Vagina (tissue), 2 donors: ENCODE data around the gene FCF1. TPM values are rescaled to one million over a fixed set of nuclear protein-coding genes. Genes with fewer than 3 reads are reported as not detected.

Source experiments
- DNase-seq, 2 donors: peaks; one replicate each; pipeline ENCODE4 v3.0.0-alpha.2; 2017; ENCODE audit errors: extremely low spot score in 2 of 2
- H3K27ac ChIP-seq: fragments of 200-600 bp; sonication (generic); one replicate; pipeline ENCODE4 v1.5.1; 2019
- H3K27me3 ChIP-seq: fragments of 200-600 bp; sonication (generic); one replicate; pipeline ENCODE4 v1.5.1; 2019
- H3K36me3 ChIP-seq, 2 donors: fragments of 200-600 bp; sonication (generic); one replicate each; pipeline ENCODE4 v1.5.1; 2017 to 2019
- H3K4me1 ChIP-seq: fragments of 200-600 bp; sonication (generic); one replicate; pipeline ENCODE4 v1.5.1; 2019
- H3K4me3 ChIP-seq, 2 donors: fragments of 200-600 bp; sonication (generic); 1 replicate in 1 of 2; 2 replicates in 1 of 2; pipeline ENCODE4 v1.5.1; 2016 to 2019
- H3K9me3 ChIP-seq: fragments of 200-600 bp; sonication (generic); one replicate; pipeline ENCODE4 v1.5.1; 2019
- POLR2A ChIP-seq, 2 donors: fragments of 450-650 bp; IDR thresholded peaks; one replicate each; pipeline ENCODE4 v1.6.1; 2017; ENCODE audit warnings: antibody characterized with exemption in 2 of 2, mild to moderate bottlenecking in 2 of 2, moderate library complexity in 2 of 2
- POLR2AphosphoS5 ChIP-seq, 2 donors: sonication (generic); formaldehyde crosslinking; IDR thresholded peaks; one replicate each; pipeline ENCODE4 v1.9.0; 2017; ENCODE audit warnings: antibody characterized with exemption in 2 of 2, mild to moderate bottlenecking in 2 of 2, low read depth in 1 of 2; ENCODE audit not compliant: insufficient read depth in 1 of 2
- intact Hi-C: fragments of 100-400 bp; cut with DNase I; formaldehyde crosslinking; loops from one replicate; pipeline ENCODE4 v1.15.1; 2023
- total RNA-seq: library from RNA; depleted of rRNA; stranded (reverse); fragments of >200 nt; gene quantifications from one replicate; pipeline ENCODE4 v1.2.3, GENCODE V29; 2016
- TF ChIP-seq, protein P1 (sequence below), 3 experiments: fragments of 450-650 bp in 2 of 3; fragments of 200-600 bp in 1 of 3; sonication (generic) in 1 of 3; IDR thresholded peaks; one replicate each; pipeline ENCODE4 v1.5.1; 2017 to 2019; ENCODE audit warnings: antibody characterized with exemption in 3 of 3, mild to moderate bottlenecking in 2 of 3, moderate library complexity in 2 of 3

FCF1 gene
- total RNA-seq, 1 donor from 2014 or later, result 11.0 TPM

DNA sequence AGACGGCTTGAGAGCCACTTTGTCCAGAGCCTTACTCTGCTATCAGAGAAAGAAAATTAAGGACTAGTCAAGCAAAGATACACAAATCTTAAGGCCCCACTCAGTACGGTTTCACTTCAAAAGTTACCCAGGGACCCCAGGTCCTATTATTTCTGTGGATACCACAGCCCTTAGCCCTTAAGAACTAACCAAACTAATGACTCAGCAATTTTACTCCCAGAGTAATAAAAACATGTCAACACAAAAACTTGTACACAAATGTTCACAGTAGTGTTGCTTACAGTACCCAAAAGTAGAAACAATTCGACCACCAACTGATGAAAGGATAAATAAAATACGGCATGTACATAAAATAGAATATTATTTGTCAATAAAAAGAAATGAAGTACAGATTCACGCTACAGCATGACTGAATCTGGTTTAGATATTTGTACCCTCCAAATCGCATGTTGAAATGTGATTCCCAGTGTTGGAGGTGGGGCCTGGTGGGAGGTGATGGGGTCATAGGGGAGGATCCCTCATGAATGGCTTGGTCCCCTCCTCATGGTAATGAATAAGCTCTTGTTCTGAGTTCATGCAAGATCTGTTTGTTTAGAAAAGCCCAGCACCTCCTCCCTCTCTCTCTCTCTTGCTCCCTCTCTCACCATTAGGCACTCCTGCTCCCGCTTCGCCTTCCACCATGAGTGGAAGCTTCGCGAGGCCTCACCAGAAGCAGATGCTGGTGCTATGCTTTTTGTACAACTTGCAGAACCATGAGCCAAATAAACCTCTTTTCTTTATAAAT is 30.6 kb upstream of the FCF1 start:
- Histone ChIP-seq H3K27me3 (no peaks in the 10 kb centered on the region), H3K4me3 (no peak overlapping the region), H3K4me1 (no peaks in the 10 kb centered on the region), H3K9me3 (no peaks in the 10 kb centered on the region), H3K36me3 (peaks cover 0 to 24% of the 10 kb centered on the region in 2 donors), H3K27ac (no peak overlapping the region)
- DNase-seq, result no peak
- intact Hi-C loops, result no loop called here
- TF ChIP-seq POLR2AphosphoS5 (IDR thresholded peaks at IDR 0.05; ENCODE audit: insufficient read depth in 1 of 2, low read depth in 1 of 2), result no peak
- TF ChIP-seq POLR2A (IDR thresholded peaks at IDR 0.05), result no peak
- TF ChIP-seq, protein P1, sequence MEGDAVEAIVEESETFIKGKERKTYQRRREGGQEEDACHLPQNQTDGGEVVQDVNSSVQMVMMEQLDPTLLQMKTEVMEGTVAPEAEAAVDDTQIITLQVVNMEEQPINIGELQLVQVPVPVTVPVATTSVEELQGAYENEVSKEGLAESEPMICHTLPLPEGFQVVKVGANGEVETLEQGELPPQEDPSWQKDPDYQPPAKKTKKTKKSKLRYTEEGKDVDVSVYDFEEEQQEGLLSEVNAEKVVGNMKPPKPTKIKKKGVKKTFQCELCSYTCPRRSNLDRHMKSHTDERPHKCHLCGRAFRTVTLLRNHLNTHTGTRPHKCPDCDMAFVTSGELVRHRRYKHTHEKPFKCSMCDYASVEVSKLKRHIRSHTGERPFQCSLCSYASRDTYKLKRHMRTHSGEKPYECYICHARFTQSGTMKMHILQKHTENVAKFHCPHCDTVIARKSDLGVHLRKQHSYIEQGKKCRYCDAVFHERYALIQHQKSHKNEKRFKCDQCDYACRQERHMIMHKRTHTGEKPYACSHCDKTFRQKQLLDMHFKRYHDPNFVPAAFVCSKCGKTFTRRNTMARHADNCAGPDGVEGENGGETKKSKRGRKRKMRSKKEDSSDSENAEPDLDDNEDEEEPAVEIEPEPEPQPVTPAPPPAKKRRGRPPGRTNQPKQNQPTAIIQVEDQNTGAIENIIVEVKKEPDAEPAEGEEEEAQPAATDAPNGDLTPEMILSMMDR (IDR thresholded peaks at IDR 0.05), result no peak

- TF ChIP-seq POLR2A (IDR thresholded peaks at IDR 0.05) (no peak), POLR2AphosphoS5 (IDR thresholded peaks at IDR 0.05; ENCODE audit: insufficient read depth in 1 of 2, low read depth in 1 of 2) (no peak)
- TF ChIP-seq, protein P1 (IDR thresholded peaks at IDR 0.05), result no peak
- no peaks in the 10 kb centered on the region for H3K9me3 ChIP-seq
- intact Hi-C loops, result no loop called here
- no peak overlapping the region for H3K27ac ChIP-seq
- no peak overlapping the region for H3K4me3 ChIP-seq
- no peaks in the 10 kb centered on the region for H3K4me1 ChIP-seq
- no peak for DNase-seq
- H3K36me3 ChIP-seq, result peaks cover 0 to 24% of the 10 kb centered on the region in 2 donors
- H3K27me3 ChIP-seq, result no peaks in the 10 kb centered on the region
Observed at GRCh38 chr14:74683406-74683805, 29.5 kb upstream of the FCF1 start.

- no peak overlapping the region for H3K4me3 ChIP-seq
- H3K36me3 ChIP-seq, result peaks cover 0 to 24% of the 10 kb centered on the region in 2 donors
- no peak for DNase-seq
- TF ChIP-seq POLR2AphosphoS5 (IDR thresholded peaks at IDR 0.05; ENCODE audit: insufficient read depth in 1 of 2, low read depth in 1 of 2) (no peak), POLR2A (IDR thresholded peaks at IDR 0.05) (no peak)
- TF ChIP-seq, protein P1 (IDR thresholded peaks at IDR 0.05), result no peak
- no peaks in the 10 kb centered on the region for H3K9me3 ChIP-seq
- no peak overlapping the region for H3K27ac ChIP-seq
- H3K27me3 ChIP-seq, result no peaks in the 10 kb centered on the region
- intact Hi-C loops, result no loop called here
- H3K4me1 ChIP-seq, result no peaks in the 10 kb centered on the region
Observed at GRCh38 chr14:74684434-74684833, 28.5 kb upstream of the FCF1 start.

DNA sequence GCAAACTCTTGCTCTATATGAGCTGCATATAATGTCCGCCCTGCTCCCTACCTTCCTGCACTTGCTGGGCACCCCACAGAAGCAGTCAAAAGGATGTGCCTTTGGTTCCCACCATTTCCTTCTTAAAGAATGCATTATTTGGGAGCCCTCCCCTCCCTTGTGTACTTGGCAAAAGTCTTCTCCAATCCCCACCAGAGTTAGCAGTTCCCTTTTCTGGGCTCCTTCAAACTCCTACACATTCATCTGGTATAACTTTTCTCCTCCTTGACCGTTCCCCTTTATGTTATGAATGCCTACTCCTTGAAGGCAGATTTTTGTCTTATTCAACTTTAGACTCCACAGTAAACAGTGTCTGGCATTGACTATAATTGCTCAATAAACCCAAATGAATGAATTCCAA is 27.9 kb upstream of the FCF1 start:
- H3K36me3 ChIP-seq, result peaks cover 0 to 28% of the 10 kb centered on the region in 2 donors
- no peak for DNase-seq
- H3K9me3 ChIP-seq, result no peaks in the 10 kb centered on the region
- no peak overlapping the region for H3K4me3 ChIP-seq
- intact Hi-C loops, result no loop called here
- no peaks in the 10 kb centered on the region for H3K27me3 ChIP-seq
- no peak for TF ChIP-seq POLR2AphosphoS5 (IDR thresholded peaks at IDR 0.05; ENCODE audit: insufficient read depth in 1 of 2, low read depth in 1 of 2)
- TF ChIP-seq, protein P1 (IDR thresholded peaks at IDR 0.05), result no peak
- no peak for TF ChIP-seq POLR2A (IDR thresholded peaks at IDR 0.05)
- H3K27ac ChIP-seq, result no peak overlapping the region
- no peaks in the 10 kb centered on the region for H3K4me1 ChIP-seq
